Upper lobe of left lung (tissue), 4 donors: ENCODE measurements around the gene FOXO3.

Source experiments
- EP300 ChIP-seq, 4 donors: sonication (generic); formaldehyde crosslinking; IDR thresholded peaks; one replicate each; pipeline ENCODE4 v1.5.1; 2017; ENCODE audit warnings: antibody characterized with exemption in 4 of 4, control low read depth in 2 of 4
- TF ChIP-seq, protein P1 (sequence below), 6 experiments: fragments of 450-650 bp in 4 of 6; fragments of 200-600 bp in 2 of 6; sonication (generic) in 2 of 6; IDR thresholded peaks; one replicate each; pipeline ENCODE4 v1.5.1; 2016 to 2019; ENCODE audit warnings: antibody characterized with exemption in 6 of 6

DNA sequence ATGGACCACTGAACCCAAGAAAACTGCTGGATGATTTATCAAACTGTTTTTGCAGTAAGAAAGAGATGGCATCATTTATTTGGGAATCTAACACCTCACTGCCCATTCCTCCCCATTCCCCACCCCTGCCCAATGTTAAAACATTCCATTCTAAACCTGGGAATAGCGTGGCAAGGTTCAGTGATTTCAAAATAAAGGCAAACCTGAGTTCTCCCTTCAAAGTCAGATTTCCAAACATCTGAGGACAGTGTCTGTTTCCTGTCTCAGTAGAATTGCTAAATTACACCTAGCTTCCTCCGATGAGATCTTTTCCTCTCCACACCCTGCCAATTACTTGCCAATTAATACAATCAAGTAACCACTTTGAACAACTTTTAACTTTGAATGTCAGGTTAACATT is 160.1 kb downstream of the FOXO3 start:
- TF ChIP-seq, protein P1, sequence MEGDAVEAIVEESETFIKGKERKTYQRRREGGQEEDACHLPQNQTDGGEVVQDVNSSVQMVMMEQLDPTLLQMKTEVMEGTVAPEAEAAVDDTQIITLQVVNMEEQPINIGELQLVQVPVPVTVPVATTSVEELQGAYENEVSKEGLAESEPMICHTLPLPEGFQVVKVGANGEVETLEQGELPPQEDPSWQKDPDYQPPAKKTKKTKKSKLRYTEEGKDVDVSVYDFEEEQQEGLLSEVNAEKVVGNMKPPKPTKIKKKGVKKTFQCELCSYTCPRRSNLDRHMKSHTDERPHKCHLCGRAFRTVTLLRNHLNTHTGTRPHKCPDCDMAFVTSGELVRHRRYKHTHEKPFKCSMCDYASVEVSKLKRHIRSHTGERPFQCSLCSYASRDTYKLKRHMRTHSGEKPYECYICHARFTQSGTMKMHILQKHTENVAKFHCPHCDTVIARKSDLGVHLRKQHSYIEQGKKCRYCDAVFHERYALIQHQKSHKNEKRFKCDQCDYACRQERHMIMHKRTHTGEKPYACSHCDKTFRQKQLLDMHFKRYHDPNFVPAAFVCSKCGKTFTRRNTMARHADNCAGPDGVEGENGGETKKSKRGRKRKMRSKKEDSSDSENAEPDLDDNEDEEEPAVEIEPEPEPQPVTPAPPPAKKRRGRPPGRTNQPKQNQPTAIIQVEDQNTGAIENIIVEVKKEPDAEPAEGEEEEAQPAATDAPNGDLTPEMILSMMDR (IDR thresholded peaks at IDR 0.05), result no peak
- TF ChIP-seq EP300 (IDR thresholded peaks at IDR 0.05), result no peak
